K562 (cell line): ENCODE data around the gene JUND.

Experiments
- FOXK2 ChIP-seq, 2 experiments: fragments of 450-650 bp; IDR thresholded peaks in 1 of 2; conservative IDR thresholded peaks in 1 of 2; 2 replicates each; pipeline ENCODE4 v1.6.1; 2016; ENCODE audit warnings: low read depth in 2 of 2, mild to moderate bottlenecking in 1 of 2
- MAZ ChIP-seq, 2 experiments: fragments of 450-650 bp in 1 of 2; sonication (generic) in 1 of 2; formaldehyde crosslinking; IDR thresholded peaks in 1 of 2; conservative IDR thresholded peaks in 1 of 2; 2 replicates each; pipeline versions ENCODE4 v1.4.0 to v1.5.0; 2020; ENCODE audit warnings: mild to moderate bottlenecking in 1 of 2, missing genetic modification reagents in 1 of 2
- POLR2A ChIP-seq: fragments of 450-650 bp; conservative IDR thresholded peaks from 2 replicates; pipeline ENCODE4 v1.6.1; 2016
- PRPF4 ChIP-seq: fragments of 200-400 bp; formaldehyde crosslinking; IDR thresholded peaks from one replicate; pipeline ENCODE4 v1.6.1; 2017; ENCODE audit warnings: low read length, low read depth, mild to moderate bottlenecking; ENCODE audit not compliant: insufficient read depth, poor library complexity, severe bottlenecking
- RCOR1 ChIP-seq, 2 experiments: IDR thresholded peaks; 2 replicates each; pipeline ENCODE4 v1.6.1; 2012; ENCODE audit warnings: low read depth in 2 of 2, low read length in 2 of 2, borderline replicate concordance in 1 of 2, improper control_type of control experiment in 1 of 2
- SREBF2 ChIP-seq: sonication (generic); formaldehyde crosslinking; IDR thresholded peaks from 2 replicates; pipeline ENCODE4 v1.4.0; 2020; ENCODE audit warnings: mild to moderate bottlenecking, missing genetic modification reagents
- ZNF699 ChIP-seq: fragments of 250-450 bp; sonication (Bioruptor Pico); IDR thresholded peaks from 2 replicates; pipeline ENCODE4 v1.8.0; 2021; ENCODE audit warnings: mild to moderate bottlenecking, moderate library complexity; ENCODE audit not compliant: insufficient replicate concordance
- TF ChIP-seq, protein P1 (sequence below): sonication (generic); formaldehyde crosslinking; IDR thresholded peaks from 2 replicates; pipeline ENCODE4 v1.9.0; 2022; ENCODE audit warnings: mild to moderate bottlenecking, missing genetic modification reagents

DNA sequence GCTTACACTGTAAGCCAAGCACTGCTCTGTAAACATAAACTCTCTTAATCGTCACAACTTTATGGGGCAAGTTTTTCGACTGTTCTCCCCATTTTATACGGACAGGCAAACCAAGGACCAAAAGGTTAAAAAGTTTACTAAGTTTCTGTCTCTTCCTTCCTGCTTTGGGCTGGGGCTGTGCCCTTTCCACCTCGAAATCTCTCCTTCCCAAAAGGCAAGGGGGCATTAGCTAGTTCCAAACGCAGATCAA lies 2.2 kb downstream of the JUND start:
- TF ChIP-seq POLR2A (no peak), FOXK2 (conservative IDR thresholded peaks at IDR 0.05 in 1 of 2, IDR thresholded peaks at IDR 0.05 in 1 of 2; ENCODE audit: low read depth in 2 of 2) (no peak), MAZ (CRISPR knock-in tag; conservative IDR thresholded peaks at IDR 0.05 in 1 of 2, IDR thresholded peaks at IDR 0.05 in 1 of 2) (no peak), PRPF4 (no peak), ZNF699 (CRISPR knock-in tag) (no peak), SREBF2 (CRISPR knock-in tag) (no peak), RCOR1 (IDR thresholded peaks at IDR 0.05; ENCODE audit: borderline replicate concordance in 1 of 2, low read depth in 2 of 2, low read length in 2 of 2) (no peak)
- TF ChIP-seq, protein P1, sequence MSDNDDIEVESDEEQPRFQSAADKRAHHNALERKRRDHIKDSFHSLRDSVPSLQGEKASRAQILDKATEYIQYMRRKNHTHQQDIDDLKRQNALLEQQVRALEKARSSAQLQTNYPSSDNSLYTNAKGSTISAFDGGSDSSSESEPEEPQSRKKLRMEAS = no peak
